PFSK-1 (cell line): ENCODE results near the gene TRIM63.

Experiments used
- FOXP2 ChIP-seq: optimal IDR thresholded peaks from 2 replicates; pipeline ENCODE3; 2011; ENCODE audit warnings: borderline replicate concordance, control low read depth, inconsistent platforms; ENCODE audit not compliant: insufficient read depth; ENCODE audit errors: extremely low read length, extremely low read depth
- POLR2AphosphoS5 ChIP-seq: IDR thresholded peaks from 2 replicates; pipeline ENCODE4 v1.6.1; 2012; ENCODE audit warnings: low read depth, mild to moderate bottlenecking, control low read depth, low read length, moderate library complexity
- REST ChIP-seq, 2 experiments: IDR thresholded peaks; 2 replicates each; pipeline versions ENCODE4 v1.6.1 to v1.8.0; 2011 to 2012; ENCODE audit warnings: low read depth in 2 of 2, low read length in 2 of 2, control low read depth in 1 of 2, inconsistent platforms in 1 of 2, mild to moderate bottlenecking in 1 of 2, moderate library complexity in 1 of 2; ENCODE audit not compliant: insufficient read depth in 1 of 2
- SIN3A ChIP-seq: IDR thresholded peaks from 2 replicates; pipeline ENCODE4 v1.6.1; 2012; ENCODE audit warnings: mild to moderate bottlenecking, low read length, moderate library complexity, borderline replicate concordance; ENCODE audit not compliant: insufficient read depth
- TAF1 ChIP-seq: IDR thresholded peaks from 2 replicates; pipeline ENCODE4 v1.6.1; 2012; ENCODE audit warnings: low read length, control low read depth, borderline replicate concordance; ENCODE audit not compliant: insufficient read depth

Gene TRIM63

DNA sequence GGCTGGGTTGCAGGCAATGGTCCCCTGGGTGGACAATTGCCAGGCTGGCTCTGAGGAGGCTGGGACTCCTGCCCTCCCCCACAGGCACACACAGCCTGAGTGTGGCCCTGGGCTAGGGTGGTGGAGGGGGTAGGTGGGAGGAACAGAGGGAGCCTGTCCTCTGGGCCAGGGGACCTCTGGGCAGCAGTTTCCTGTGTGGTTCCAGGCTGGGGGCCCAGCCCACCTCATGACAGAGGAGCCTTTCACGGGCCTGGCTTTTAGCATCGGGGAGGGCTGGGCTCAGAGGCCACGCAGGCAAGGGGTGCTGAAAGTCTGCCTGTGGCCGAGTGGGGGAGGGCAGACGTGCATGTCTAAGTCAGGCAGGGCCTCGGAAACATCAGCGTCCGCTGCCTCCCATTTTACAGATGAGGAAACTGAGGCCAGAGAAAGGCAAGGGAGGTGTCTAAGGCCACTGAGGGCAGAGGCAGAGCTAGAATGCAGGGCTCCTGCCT is 38.9 kb downstream of the TRIM63 start:
- no peak for TF ChIP-seq REST (IDR thresholded peaks at IDR 0.05; ENCODE audit: insufficient read depth in 1 of 2, low read depth in 2 of 2, low read length in 2 of 2)
- TF ChIP-seq SIN3A = no peak
- TF ChIP-seq POLR2AphosphoS5 = no peak
- no peak for TF ChIP-seq FOXP2
- TF ChIP-seq TAF1 = no peak

- TF ChIP-seq REST (IDR thresholded peaks at IDR 0.05; ENCODE audit: insufficient read depth in 1 of 2, low read depth in 2 of 2, low read length in 2 of 2) (no peak), FOXP2 (no peak), SIN3A (no peak), TAF1 (no peak), POLR2AphosphoS5 (no peak)
These were observed 39.5 kb downstream of the TRIM63 start for GRCh38 chr1:26027716-26028489.

DNA sequence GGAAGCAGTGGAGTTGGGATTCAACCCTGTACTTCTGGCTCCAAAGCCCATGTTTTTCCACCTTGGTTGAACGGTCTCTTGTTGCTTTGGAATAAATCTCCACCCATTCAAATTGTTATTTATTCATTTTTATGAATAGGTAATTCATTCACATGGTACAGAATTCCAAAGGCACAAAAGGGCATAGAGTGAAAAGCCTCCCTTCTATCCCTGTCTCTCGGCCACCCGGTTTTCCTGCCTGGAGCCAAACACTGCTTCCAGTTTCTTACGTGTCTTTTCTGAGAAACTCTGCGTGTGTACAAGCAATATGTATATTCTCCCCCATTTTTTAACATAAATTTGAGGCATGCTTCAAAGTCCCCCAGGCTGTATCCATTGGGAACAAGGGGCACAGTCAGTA is 41.9 kb downstream of the TRIM63 start:
- no peak for TF ChIP-seq SIN3A
- no peak for TF ChIP-seq REST (IDR thresholded peaks at IDR 0.05; ENCODE audit: insufficient read depth in 1 of 2, low read depth in 2 of 2, low read length in 2 of 2)
- TF ChIP-seq TAF1 = no peak
- TF ChIP-seq POLR2AphosphoS5 = no peak
- no peak for TF ChIP-seq FOXP2

GRCh38 chr1:26025060-26025459 is 42.4 kb downstream of the TRIM63 start:
- TF ChIP-seq TAF1 (no peak), REST (IDR thresholded peaks at IDR 0.05; ENCODE audit: insufficient read depth in 1 of 2, low read depth in 2 of 2, low read length in 2 of 2) (no peak)

- TF ChIP-seq REST (IDR thresholded peaks at IDR 0.05; ENCODE audit: insufficient read depth in 1 of 2, low read depth in 2 of 2, low read length in 2 of 2) = no peak
These were observed 43.6 kb downstream of the TRIM63 start for GRCh38 chr1:26023826-26024225.
